ENCODE measurements around the gene NEK7.

DNA sequence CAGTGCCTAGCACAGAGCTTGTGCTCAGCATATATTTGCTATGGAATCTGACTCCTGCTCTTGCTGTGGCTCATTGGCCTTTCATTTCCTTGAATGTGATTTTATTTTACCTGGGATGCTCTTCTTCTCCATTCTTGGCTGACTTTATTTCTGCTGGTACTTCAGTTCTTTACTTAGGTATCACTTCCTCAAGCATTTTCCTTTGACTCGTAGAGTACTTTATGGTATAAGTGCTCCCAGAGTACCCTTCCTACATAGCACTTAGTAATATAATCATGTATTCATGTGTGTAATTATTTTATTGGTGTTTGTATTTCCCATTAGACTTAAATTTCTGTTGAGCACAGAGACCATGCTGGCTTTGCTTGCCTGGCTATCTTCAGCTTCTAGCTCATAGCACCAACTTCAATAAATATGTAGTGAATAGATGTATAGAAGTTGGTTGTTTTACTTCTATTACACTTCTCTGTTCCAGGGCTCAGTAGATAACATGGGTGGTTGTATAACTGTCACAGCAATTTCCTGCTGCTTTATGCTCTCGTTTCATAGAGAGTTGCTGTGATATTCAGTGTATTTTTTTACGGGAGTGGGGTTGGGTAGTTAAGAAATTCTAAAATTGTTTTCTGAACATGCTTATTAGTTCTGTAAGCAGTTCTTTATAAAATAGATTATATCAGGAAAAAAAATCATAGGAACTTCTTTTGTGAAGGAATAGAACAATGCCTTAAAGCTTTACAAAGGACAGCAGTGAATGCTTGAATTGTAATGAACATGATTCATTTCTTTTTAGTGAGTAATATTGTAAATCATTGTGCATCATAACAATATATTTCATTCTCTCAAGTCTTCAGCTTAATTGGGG lies 112.2 kb downstream of the NEK7 start:
- TF ChIP-seq, protein P1, sequence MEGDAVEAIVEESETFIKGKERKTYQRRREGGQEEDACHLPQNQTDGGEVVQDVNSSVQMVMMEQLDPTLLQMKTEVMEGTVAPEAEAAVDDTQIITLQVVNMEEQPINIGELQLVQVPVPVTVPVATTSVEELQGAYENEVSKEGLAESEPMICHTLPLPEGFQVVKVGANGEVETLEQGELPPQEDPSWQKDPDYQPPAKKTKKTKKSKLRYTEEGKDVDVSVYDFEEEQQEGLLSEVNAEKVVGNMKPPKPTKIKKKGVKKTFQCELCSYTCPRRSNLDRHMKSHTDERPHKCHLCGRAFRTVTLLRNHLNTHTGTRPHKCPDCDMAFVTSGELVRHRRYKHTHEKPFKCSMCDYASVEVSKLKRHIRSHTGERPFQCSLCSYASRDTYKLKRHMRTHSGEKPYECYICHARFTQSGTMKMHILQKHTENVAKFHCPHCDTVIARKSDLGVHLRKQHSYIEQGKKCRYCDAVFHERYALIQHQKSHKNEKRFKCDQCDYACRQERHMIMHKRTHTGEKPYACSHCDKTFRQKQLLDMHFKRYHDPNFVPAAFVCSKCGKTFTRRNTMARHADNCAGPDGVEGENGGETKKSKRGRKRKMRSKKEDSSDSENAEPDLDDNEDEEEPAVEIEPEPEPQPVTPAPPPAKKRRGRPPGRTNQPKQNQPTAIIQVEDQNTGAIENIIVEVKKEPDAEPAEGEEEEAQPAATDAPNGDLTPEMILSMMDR (IDR thresholded peaks at IDR 0.05): no peak
- TF ChIP-seq EP300 (IDR thresholded peaks at IDR 0.05) (no peak), POLR2A (IDR thresholded peaks at IDR 0.05) (no peak)

All from tibial nerve (tissue), 4 donors.